ENCODE measurements around the gene GARIN5A.

The GARIN5A gene

GRCh38 chr19:50512112-50512998 is 35.7 kb upstream of the GARIN5A start:
- no peak for TF ChIP-seq ZNF274 (IDR thresholded peaks at IDR 0.05; ENCODE audit: low read depth, low read length)
- peak overlapping the region; percentile 83; the same call in 1 of the 2 replicates for H3K4me3 ChIP-seq (ENCODE audit: low read length)

- peak within 1 kb of the TSS; percentile 83 for H3K4me3 ChIP-seq (ENCODE audit: low read length)
- TF ChIP-seq ZNF274 (IDR thresholded peaks at IDR 0.05; ENCODE audit: low read depth, low read length), result no peak
These were observed 34.6 kb upstream of the GARIN5A start, which contains the start of gene JOSD2 for GRCh38 chr19:50511069-50511822. JOSD2 (minus strand) TSS chr19:50511191; CDS start chr19:50510431, 760 bp downstream.

GRCh38 chr19:50510700-50511068 is 34.0 kb upstream of the GARIN5A start:
- H3K4me3 ChIP-seq (ENCODE audit: low read length), result peak overlapping the region; percentile 66
- no peak for TF ChIP-seq ZNF274 (IDR thresholded peaks at IDR 0.05; ENCODE audit: low read depth, low read length)

- no peak for TF ChIP-seq ZNF274 (IDR thresholded peaks at IDR 0.05; ENCODE audit: low read depth, low read length)
- peak overlapping the region; percentile 66; the same call in 1 of the 2 replicates for H3K4me3 ChIP-seq (ENCODE audit: low read length)
These were observed 33.5 kb upstream of the GARIN5A start for GRCh38 chr19:50510121-50510670.

GRCh38 chr19:50509366-50509765 is 32.7 kb upstream of the GARIN5A start:
- no peak overlapping the region for H3K4me3 ChIP-seq (ENCODE audit: low read length)
- TF ChIP-seq ZNF274 (IDR thresholded peaks at IDR 0.05; ENCODE audit: low read depth, low read length), result no peak

- TF ChIP-seq ZNF274 (IDR thresholded peaks at IDR 0.05; ENCODE audit: low read depth, low read length), result no peak
- no peak overlapping the region for H3K4me3 ChIP-seq (ENCODE audit: low read length)
These were observed 32.2 kb upstream of the GARIN5A start for GRCh38 chr19:50508843-50509190.

GRCh38 chr19:50507376-50507775 is 30.7 kb upstream of the GARIN5A start:
- no peak for TF ChIP-seq ZNF274 (IDR thresholded peaks at IDR 0.05; ENCODE audit: low read depth, low read length)
- H3K4me3 ChIP-seq (ENCODE audit: low read length), result no peak overlapping the region

GRCh38 chr19:50506700-50507099 is 30.1 kb upstream of the GARIN5A start:
- H3K4me3 ChIP-seq (ENCODE audit: low read length), result no peak overlapping the region
- no peak for TF ChIP-seq ZNF274 (IDR thresholded peaks at IDR 0.05; ENCODE audit: low read depth, low read length)

GRCh38 chr19:50505856-50506611 is 29.4 kb upstream of the GARIN5A start:
- TF ChIP-seq ZNF274 (IDR thresholded peaks at IDR 0.05; ENCODE audit: low read depth, low read length), result no peak
- H3K4me3 ChIP-seq (ENCODE audit: low read length), result no peak overlapping the region

GRCh38 chr19:50501568-50502475 is 25.2 kb upstream of the GARIN5A start:
- no peak overlapping the region for H3K4me3 ChIP-seq (ENCODE audit: low read length)
- no peak for TF ChIP-seq ZNF274 (IDR thresholded peaks at IDR 0.05; ENCODE audit: low read depth, low read length)

GRCh38 chr19:50501186-50501567 is 24.5 kb upstream of the GARIN5A start:
- H3K4me3 ChIP-seq (ENCODE audit: low read length), result no peak overlapping the region
- no peak for TF ChIP-seq ZNF274 (IDR thresholded peaks at IDR 0.05; ENCODE audit: low read depth, low read length)

GRCh38 chr19:50500753-50501151 is 24.1 kb upstream of the GARIN5A start:
- no peak for TF ChIP-seq ZNF274 (IDR thresholded peaks at IDR 0.05; ENCODE audit: low read depth, low read length)
- no peak overlapping the region for H3K4me3 ChIP-seq (ENCODE audit: low read length)

All from GM08714 (cell line).